Vagina (tissue), 2 donors: ENCODE measurements around the gene KDM4B.

Source experiments
- CTCF ChIP-seq, 3 experiments: fragments of 450-650 bp in 2 of 3; fragments of 200-600 bp in 1 of 3; sonication (generic) in 1 of 3; IDR thresholded peaks; one replicate each; pipeline ENCODE4 v1.5.1; 2017 to 2019; ENCODE audit warnings: antibody characterized with exemption in 3 of 3, mild to moderate bottlenecking in 2 of 3, moderate library complexity in 2 of 3
- POLR2A ChIP-seq, 2 donors: fragments of 450-650 bp; IDR thresholded peaks; one replicate each; pipeline ENCODE4 v1.6.1; 2017; ENCODE audit warnings: antibody characterized with exemption in 2 of 2, mild to moderate bottlenecking in 2 of 2, moderate library complexity in 2 of 2

GRCh38 chr19:5074407-5074806, 105.5 kb downstream of the KDM4B start:
- TF ChIP-seq CTCF (IDR thresholded peaks at IDR 0.05) (no peak), POLR2A (IDR thresholded peaks at IDR 0.05) (no peak)
